Erythroblast (primary cell): Measurements from ENCODE around the gene CFAP73.

Source experiments
- GATA1 ChIP-seq: IDR thresholded peaks from 2 replicates; pipeline ENCODE4 v1.6.1; 2011; ENCODE audit warnings: low read depth, mild to moderate bottlenecking, control low read depth, low read length, moderate library complexity
- POLR2A ChIP-seq: IDR thresholded peaks from 2 replicates; pipeline ENCODE4 v1.6.1; 2011; ENCODE audit warnings: mild to moderate bottlenecking, low read length

DNA sequence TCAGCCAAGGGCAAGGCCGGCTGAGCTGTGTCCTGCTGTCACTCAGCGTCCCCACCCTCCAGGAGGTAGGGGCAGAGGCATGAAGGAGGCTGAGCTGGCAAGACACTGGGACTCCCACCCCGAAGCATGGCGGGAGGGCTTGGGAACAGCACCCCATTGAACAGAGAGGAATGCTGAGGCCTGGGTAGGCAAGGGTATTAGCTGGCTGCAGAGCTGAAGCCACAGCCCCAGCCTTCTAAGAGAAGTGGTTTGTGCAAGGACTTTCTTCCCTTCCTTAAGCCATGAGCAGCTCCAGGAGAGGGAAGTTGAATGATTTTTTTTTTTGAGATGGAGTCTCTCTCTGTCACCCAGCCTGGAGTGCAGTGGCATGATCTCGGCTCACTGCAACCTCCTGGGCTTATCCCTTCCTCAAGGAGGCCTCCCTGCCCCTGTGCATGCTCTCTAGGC, 6.6 kb upstream of the CFAP73 start:
- TF ChIP-seq POLR2A (no peak), GATA1 (no peak)
